ENCODE measurements around the gene ELAVL4. TPM values are rescaled to one million over a fixed set of nuclear protein-coding genes. Genes with fewer than 3 reads are reported as not detected.

The ELAVL4 gene
- total RNA-seq, 1 donor from 2014 or later: 2.5 TPM

GRCh38 chr1:50228871-50229384 lies 120.2 kb downstream of the ELAVL4 start:
- TF ChIP-seq CTCF (conservative IDR thresholded peaks at IDR 0.05): no peak
- H3K36me3 Mint-ChIP-seq: no peaks in the 10 kb centered on the region
- H3K4me3 Mint-ChIP-seq: no peak overlapping the region
- DNase-seq (ENCODE audit: extremely low spot score, unreplicated experiment): no peak
- no peaks in the 10 kb centered on the region for H3K27me3 Mint-ChIP-seq
- no peak overlapping the region for H3K27ac Mint-ChIP-seq
- H3K4me1 Mint-ChIP-seq (ENCODE audit: unreplicated experiment): no peaks in the 10 kb centered on the region
- peaks cover 8% of the 10 kb centered on the region for H3K9me3 Mint-ChIP-seq

GRCh38 chr1:50231209-50231608 lies 122.5 kb downstream of the ELAVL4 start:
- no peak for TF ChIP-seq CTCF (conservative IDR thresholded peaks at IDR 0.05)
- Mint-ChIP-seq H3K4me3 (no peak overlapping the region), H3K4me1 (ENCODE audit: unreplicated experiment) (no peaks in the 10 kb centered on the region), H3K9me3 (peaks cover 8% of the 10 kb centered on the region), H3K27me3 (no peaks in the 10 kb centered on the region), H3K36me3 (no peaks in the 10 kb centered on the region), H3K27ac (no peak overlapping the region)
- DNase-seq (ENCODE audit: extremely low spot score, unreplicated experiment): no peak

- H3K27me3 Mint-ChIP-seq: no peaks in the 10 kb centered on the region
- no peak for DNase-seq (ENCODE audit: extremely low spot score, unreplicated experiment)
- peaks cover 8% of the 10 kb centered on the region for H3K9me3 Mint-ChIP-seq
- no peak overlapping the region for H3K4me3 Mint-ChIP-seq
- no peak overlapping the region for H3K27ac Mint-ChIP-seq
- no peaks in the 10 kb centered on the region for H3K36me3 Mint-ChIP-seq
- TF ChIP-seq CTCF (conservative IDR thresholded peaks at IDR 0.05): no peak
- no peaks in the 10 kb centered on the region for H3K4me1 Mint-ChIP-seq (ENCODE audit: unreplicated experiment)
Measured at GRCh38 chr1:50232336-50232735, 123.6 kb downstream of the ELAVL4 start.

- Mint-ChIP-seq H3K36me3 (no peaks in the 10 kb centered on the region), H3K4me1 (ENCODE audit: unreplicated experiment) (no peaks in the 10 kb centered on the region), H3K27me3 (no peaks in the 10 kb centered on the region), H3K27ac (no peak overlapping the region), H3K9me3 (peaks cover 8% of the 10 kb centered on the region), H3K4me3 (no peak overlapping the region)
- TF ChIP-seq CTCF (conservative IDR thresholded peaks at IDR 0.05): no peak
- DNase-seq (ENCODE audit: extremely low spot score, unreplicated experiment): no peak
Measured at GRCh38 chr1:50236656-50237055, 127.9 kb downstream of the ELAVL4 start.

GRCh38 chr1:50237056-50237455 lies 128.3 kb downstream of the ELAVL4 start:
- no peak overlapping the region for H3K4me3 Mint-ChIP-seq
- no peak for TF ChIP-seq CTCF (conservative IDR thresholded peaks at IDR 0.05)
- H3K27me3 Mint-ChIP-seq: no peaks in the 10 kb centered on the region
- H3K9me3 Mint-ChIP-seq: peaks cover 8% of the 10 kb centered on the region
- H3K36me3 Mint-ChIP-seq: no peaks in the 10 kb centered on the region
- no peak for DNase-seq (ENCODE audit: extremely low spot score, unreplicated experiment)
- H3K27ac Mint-ChIP-seq: no peak overlapping the region
- no peaks in the 10 kb centered on the region for H3K4me1 Mint-ChIP-seq (ENCODE audit: unreplicated experiment)

GRCh38 chr1:50243939-50244338 lies 135.2 kb downstream of the ELAVL4 start:
- Mint-ChIP-seq H3K27ac (no peak overlapping the region), H3K27me3 (no peaks in the 10 kb centered on the region), H3K4me3 (no peak overlapping the region), H3K9me3 (no peaks in the 10 kb centered on the region), H3K36me3 (no peaks in the 10 kb centered on the region), H3K4me1 (ENCODE audit: unreplicated experiment) (no peaks in the 10 kb centered on the region)
- no peak for DNase-seq (ENCODE audit: extremely low spot score, unreplicated experiment)
- no peak for TF ChIP-seq CTCF (conservative IDR thresholded peaks at IDR 0.05)

Data from type B pancreatic cell (in vitro differentiated cells).